Loucy (cell line): ENCODE measurements around the gene ETV3.

ENCODE experiments used
- EZH2phosphoT487 ChIP-seq: fragments of 200-600 bp; IDR thresholded peaks from 2 replicates; pipeline ENCODE4 v1.6.1; 2018; ENCODE audit warnings: antibody characterized with exemption, mild to moderate bottlenecking, moderate library complexity, borderline replicate concordance
- TF ChIP-seq, protein P1 (sequence below): fragments of 200-600 bp; sonication (generic); conservative IDR thresholded peaks from 2 replicates; pipeline ENCODE4 v1.5.1; 2014; ENCODE audit warnings: mild to moderate bottlenecking, antibody characterized with exemption, low read length

DNA sequence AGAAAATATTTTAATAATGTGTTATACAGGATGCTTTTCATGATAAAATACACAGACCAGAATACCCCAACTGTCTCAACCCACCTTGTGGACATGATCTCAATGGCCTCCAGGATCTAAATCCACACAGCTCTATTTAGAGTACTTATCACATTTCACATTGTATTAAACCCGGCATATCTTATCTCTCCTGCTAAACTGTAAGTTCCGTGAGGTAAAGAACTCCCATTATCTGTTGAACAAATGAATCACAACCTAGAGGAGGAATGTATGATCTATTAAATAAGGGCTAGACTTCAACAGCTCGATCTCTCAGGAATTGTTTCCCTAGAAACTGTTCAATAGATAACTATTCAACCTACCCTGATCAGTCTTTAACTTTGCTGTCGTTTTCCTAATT lies 6.9 kb downstream of the ETV3 start:
- TF ChIP-seq, protein P1, sequence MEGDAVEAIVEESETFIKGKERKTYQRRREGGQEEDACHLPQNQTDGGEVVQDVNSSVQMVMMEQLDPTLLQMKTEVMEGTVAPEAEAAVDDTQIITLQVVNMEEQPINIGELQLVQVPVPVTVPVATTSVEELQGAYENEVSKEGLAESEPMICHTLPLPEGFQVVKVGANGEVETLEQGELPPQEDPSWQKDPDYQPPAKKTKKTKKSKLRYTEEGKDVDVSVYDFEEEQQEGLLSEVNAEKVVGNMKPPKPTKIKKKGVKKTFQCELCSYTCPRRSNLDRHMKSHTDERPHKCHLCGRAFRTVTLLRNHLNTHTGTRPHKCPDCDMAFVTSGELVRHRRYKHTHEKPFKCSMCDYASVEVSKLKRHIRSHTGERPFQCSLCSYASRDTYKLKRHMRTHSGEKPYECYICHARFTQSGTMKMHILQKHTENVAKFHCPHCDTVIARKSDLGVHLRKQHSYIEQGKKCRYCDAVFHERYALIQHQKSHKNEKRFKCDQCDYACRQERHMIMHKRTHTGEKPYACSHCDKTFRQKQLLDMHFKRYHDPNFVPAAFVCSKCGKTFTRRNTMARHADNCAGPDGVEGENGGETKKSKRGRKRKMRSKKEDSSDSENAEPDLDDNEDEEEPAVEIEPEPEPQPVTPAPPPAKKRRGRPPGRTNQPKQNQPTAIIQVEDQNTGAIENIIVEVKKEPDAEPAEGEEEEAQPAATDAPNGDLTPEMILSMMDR: no peak
- TF ChIP-seq EZH2phosphoT487: no peak
